Skin of body (tissue), 2 donors: ENCODE results near the gene COL7A1. TPM values are rescaled to one million over a fixed set of nuclear protein-coding genes. Genes with fewer than 3 reads are reported as not detected.
A peak's percentile ranks its signal among the peaks of the same experiment; 100 is the strongest.

Source experiments
- DNase-seq: peaks from one replicate; lab custom pipeline; 2025; lab: John Stamatoyannopoulos, UW
- total RNA-seq: library from RNA; depleted of rRNA; stranded (reverse); fragments of >200 nt; gene quantifications from one replicate; pipeline ENCODE4 v1.2.3, GENCODE V29; 2014

COL7A1 gene
- 71.4 TPM for total RNA-seq

DNA sequence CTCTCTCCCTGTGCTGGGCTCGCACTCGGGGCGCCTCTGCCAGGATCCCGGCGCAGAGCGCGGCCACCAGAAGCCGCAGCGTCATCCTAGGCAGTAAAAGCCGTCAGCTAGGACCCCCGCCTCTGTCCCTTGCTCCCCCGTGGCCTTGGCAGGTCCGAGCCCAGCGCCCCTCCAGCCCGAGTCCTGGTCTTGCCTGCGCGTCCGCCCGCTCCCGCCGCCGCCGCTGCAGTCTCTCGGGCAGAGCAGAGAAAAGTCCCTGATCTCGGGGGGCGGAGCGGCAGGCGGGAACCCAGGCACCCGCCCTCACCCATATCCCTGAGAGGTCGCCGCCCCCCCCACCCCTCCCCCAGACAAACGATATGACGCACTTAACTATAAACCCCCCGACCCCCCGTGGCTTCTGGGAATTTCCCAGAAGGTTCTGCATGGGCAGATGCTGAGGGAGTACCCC is at the start of gene COL7A1:
Gene COL7A1, minus strand, starts transcription at position 255 of the 451 bp plus-strand sequence. Its CDS starts 170 bp downstream, at position 85.
- DNase-seq: no peak

DNA sequence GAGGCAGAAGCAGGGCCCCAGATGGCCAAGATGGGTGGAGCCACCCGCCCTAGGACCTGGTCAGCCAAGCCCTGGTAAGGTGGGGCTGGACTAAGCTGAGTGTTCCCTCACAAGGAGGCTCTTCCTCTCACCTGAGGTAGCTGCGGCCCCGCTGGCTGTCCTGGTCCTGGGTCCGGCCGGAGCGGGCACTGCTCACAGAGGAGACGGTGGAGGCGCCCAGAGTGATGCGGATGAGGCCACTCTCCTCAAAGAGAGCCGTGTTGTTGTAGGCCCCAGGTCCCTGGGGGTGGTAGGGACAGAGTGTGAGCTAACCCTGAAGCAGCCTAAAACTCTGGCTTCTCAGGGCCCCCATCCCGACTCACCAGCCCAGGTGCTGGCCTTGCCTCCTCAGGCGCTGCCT is 47.5 kb upstream of the COL7A1 start:
- no peak for DNase-seq

DNA sequence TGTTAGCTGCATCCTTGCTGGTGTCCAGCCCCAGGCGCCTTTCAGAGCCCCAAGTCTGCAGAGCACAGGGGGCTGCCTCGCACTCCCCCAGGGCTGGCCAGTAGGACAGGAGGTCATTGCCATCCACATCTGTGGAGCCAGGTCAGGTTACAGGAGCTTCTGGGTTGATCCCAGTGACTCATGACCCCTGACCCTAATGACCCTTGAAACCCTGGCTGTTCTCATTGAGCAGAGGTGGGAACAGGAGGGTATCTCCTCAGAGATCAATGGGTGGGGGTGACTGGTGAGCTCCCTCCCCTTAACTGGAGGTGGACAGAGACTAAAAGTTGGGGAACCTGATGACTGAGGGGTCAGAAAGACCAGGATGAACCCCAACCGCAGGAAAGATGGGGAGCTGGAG is 46.3 kb upstream of the COL7A1 start:
- no peak for DNase-seq

- no peak for DNase-seq
Measured at GRCh38 chr3:48639944-48640606, 44.9 kb upstream of the COL7A1 start.

DNA sequence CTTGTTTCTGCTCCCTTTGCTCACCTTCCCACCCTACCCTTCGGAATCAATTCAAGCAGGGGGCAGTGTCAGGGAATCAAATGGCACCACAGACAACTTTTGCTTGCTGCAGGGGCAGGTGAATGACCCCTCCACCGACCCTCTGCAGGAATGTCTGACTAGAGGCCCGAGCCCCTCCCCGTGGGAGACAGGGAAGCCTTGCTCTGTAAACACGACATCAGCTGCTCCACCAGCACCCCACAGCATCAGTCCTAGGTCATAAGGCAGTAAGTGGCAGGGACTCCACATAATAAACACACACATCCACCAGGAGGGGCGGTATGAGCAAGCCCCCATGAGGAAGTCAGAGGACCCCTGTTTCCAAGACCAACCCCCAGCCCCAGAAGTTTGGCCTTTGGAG is 42.2 kb upstream of the COL7A1 start:
- DNase-seq: no peak

- DNase-seq: no peak
Measured at GRCh38 chr3:48636149-48636655, 41.1 kb upstream of the COL7A1 start.

- peak; percentile 92 for DNase-seq
Measured at GRCh38 chr3:48635222-48636021, 40.3 kb upstream of the COL7A1 start, which contains the start of gene SLC26A6. Gene SLC26A6, minus strand, starts transcription at chr3:48635461. Its CDS starts 68 bp downstream, at chr3:48635393.

- no peak for DNase-seq
Measured at GRCh38 chr3:48634661-48635221, 39.6 kb upstream of the COL7A1 start.

DNA sequence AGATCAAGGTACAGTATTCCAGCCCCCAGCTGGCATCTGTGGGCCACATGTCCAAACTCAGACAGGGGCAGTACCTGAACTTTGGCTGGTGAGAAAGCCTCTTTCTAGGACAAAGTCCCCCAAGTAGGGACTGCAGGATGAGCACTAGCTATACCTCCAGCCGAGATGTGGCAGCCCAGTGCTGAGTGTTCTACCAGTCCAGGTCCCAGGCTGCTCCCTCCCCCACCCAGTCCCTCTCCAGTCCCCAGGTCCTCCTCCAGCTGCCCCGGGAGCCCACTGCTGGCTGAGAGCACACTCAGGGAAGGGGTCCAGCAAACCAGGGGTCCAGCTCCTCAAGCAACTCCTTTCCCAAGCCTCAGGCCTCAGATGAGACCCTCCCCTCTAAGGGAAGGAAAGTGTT is 38.6 kb upstream of the COL7A1 start:
- DNase-seq: no peak

GRCh38 chr3:48633256-48633655 is 38.1 kb upstream of the COL7A1 start:
- no peak for DNase-seq

GRCh38 chr3:48631516-48632448 is 36.7 kb upstream of the COL7A1 start:
- no peak for DNase-seq

DNA sequence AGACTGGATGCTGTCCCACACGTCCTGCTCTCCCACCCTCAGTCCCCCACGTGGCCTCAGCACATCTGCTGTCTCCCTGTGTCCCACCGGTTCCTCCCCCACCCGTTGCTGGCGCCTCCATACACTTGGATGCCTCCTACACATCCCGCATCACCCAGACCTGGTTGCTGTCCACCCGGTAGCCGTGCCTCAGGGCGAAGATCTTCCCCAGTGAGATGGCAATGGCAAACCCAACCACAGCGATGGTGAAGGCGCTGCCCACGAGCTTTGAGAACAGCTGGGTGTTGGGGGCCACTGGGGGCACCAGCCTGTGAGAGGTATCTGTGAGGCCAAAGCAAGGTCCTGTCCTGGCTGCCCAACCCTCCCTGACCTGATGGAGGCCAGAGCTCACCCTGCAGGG is 35.7 kb upstream of the COL7A1 start:
- DNase-seq: no peak

- no peak for DNase-seq
Measured at GRCh38 chr3:48630407-48630806, 35.3 kb upstream of the COL7A1 start.

DNA sequence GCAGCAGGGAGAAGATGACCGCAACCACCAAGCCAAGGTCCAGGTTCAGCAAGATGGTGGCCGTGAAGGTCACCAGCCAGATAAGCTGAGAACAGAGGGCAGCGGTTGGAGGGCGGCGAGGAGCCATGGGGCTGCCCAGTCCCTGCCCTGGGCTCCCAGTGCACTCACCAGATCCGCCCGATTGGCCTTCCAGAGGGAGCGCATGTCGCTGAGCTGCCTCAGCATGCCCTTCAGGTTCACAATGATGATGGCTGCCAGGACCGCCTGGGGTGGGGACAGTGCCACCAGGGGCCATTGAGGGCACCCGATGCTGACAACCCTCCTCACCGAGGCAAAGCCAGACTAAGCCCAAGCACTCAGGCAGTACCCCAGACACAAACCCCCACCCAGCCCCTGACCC is 34.8 kb upstream of the COL7A1 start:
- no peak for DNase-seq

DNA sequence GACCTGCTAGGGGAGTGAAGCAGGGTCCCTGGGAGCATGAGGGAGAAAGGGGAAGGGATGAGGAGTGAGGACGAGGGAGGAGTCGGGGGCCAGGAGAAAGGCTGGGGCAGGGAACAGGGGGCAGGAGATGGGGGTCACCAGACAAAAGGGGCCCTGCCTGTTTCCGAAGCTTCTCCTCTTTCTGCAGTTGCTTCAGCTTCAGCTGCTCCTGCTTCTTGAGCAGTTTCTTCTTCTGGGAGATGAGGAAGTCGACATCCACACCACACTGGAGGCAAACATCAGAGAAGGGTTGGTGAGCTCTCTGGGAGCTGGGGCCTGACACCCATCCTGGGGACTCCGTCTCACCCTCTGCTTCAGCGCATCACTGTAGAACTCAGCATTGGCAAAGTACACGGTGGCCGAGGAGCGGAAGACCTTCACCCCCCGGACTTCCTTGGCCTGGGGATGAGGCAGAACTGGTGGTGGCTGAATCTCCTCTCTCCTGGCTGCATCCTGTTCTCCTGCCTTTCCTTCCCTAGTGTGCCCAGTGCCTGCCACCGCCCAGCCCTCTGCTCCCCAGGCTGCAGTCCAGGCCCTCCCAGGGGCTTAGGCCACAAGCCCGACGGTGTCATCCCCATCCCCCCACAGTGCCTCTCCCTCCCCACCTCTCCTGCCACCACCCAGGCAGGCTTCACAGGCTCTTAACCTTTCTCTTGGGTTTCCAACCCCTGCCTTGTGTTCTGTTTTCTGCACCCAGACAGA is 33.3 kb upstream of the COL7A1 start:
- no peak for DNase-seq

DNA sequence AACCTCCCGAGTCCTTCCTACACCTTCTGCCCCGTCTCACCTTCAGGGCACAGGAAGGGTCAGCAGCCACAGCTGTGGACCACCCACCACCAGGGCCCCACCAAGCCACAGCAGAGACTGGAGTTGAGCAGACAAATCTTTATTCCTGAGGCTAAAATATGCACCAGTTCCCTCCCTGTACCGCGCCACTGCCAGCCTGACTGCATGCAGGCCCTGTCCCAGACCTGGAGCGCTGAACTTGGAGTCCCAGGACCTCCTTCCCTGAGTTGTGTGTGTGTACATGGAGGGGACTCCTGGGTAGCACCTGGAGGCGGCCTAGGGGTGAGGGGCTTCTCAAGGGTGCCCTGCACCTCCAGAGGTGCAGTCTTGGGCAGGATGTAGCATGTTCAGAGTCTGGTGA is 30.5 kb upstream of the COL7A1 start:
- no peak for DNase-seq

- no peak for DNase-seq
Measured at GRCh38 chr3:48624767-48625166, 29.6 kb upstream of the COL7A1 start.

DNA sequence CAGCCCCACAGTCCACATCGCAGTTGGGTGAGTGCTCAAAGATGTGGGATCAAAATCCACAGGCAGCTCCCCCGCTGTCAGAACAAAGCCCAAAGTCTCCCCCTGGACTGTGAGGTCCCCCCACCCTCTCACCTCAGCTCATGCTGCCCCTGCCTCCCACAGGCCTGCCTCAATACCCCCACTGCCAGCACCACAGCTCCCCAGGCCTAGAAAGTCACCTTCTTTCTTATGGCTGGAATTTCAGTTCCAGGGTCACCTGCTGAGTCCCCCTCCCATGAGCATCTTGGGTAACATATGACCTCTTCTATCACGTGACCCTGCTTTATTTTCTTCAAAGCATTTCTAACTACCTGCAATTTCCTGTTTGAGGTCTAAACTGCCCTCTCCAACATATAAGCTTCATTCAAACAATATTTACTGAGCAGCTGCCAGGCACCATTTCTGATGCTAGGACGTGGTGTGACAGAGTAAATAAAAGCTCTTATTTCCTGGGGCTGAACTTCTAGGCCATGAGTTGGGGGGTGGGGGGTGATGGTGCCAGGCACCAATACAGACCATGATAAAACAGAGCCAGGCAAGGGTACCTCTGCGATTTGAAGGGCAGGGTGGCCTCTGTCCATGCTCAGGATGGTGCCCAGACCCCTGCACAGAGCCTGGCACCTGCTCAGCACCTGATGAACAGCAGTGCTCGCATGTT is 28.9 kb upstream of the COL7A1 start:
- DNase-seq: no peak

- DNase-seq: no peak
Measured at GRCh38 chr3:48621461-48621869, 26.3 kb upstream of the COL7A1 start, which contains the start of gene TMEM89. Gene TMEM89, minus strand, starts transcription at chr3:48621769. Its CDS starts 13 bp downstream, at chr3:48621756.
